Ovary (tissue), 9 donors: ENCODE measurements around the gene CALB2. TPM values are rescaled to one million over a fixed set of nuclear protein-coding genes. Genes with fewer than 3 reads are reported as not detected.
"Not testable (repeated sequence)": the region's sequence is repeated elsewhere in the genome, so short reads cannot be mapped to it uniquely, and the experiment has no call there.

Experiments
- DNase-seq, 5 donors: peaks; one replicate each; pipeline ENCODE4 v3.0.0-alpha.2; 2019 to 2020
- H3K27ac ChIP-seq, 2 donors: fragments of 200-600 bp; one replicate each; pipeline versions ENCODE4 v1.5.1 to v1.8.0; 2019 to 2022
- H3K27me3 ChIP-seq: fragments of 200-600 bp; one replicate; pipeline ENCODE4 v1.8.0; 2022
- H3K36me3 ChIP-seq: fragments of 200-600 bp; sonication (generic); one replicate; pipeline ENCODE4 v1.5.1; 2019
- H3K4me1 ChIP-seq: one replicate; pipeline ENCODE4 v1.8.1; 2013; ENCODE audit warnings: mild to moderate bottlenecking, moderate library complexity; ENCODE audit not compliant: insufficient read depth
- H3K4me3 ChIP-seq: fragments of 200-600 bp; sonication (generic); one replicate; pipeline ENCODE4 v1.5.1; 2017
- H3K9me3 ChIP-seq, 2 donors: fragments of 200-600 bp in 1 of 2; sonication (generic) in 1 of 2; one replicate each; pipeline versions ENCODE4 v1.5.1 to v1.8.1; 2013 to 2019; ENCODE audit warnings: mild to moderate bottlenecking in 1 of 2, moderate library complexity in 1 of 2
- EP300 ChIP-seq: sonication (generic); formaldehyde crosslinking; IDR thresholded peaks from one replicate; pipeline ENCODE4 v1.6.1; 2017; ENCODE audit warnings: antibody characterized with exemption
- POLR2A ChIP-seq: fragments of 450-650 bp; IDR thresholded peaks from one replicate; pipeline ENCODE4 v1.6.1; 2017; ENCODE audit warnings: antibody characterized with exemption, mild to moderate bottlenecking, moderate library complexity
- WGBS, 3 donors: extraction: QIAGEN DNeasy Blood & Tissue Kit in 1 of 3; methylation state at CpG; one replicate each; pipeline versions ENCODE4 v1.1.5 to v1.1.7; 2013 to 2017; 5-methylcytosine and 5-hydroxymethylcytosine counted together
- intact Hi-C, 4 donors: fragments of 100-400 bp; cut with DNase I; formaldehyde crosslinking; loops; one replicate each; pipeline versions ENCODE4 v1.11.0 to v1.15.1; 2022 to 2023
- polyA plus RNA-seq, 2 donors: library from polyadenylated mRNA; stranded (reverse); fragments of 200-250 nt in 1 of 2; fragments of 350-450 nt in 1 of 2; fragmentation: Illumina TruSeq in 1 of 2; extraction: RNeasy Lipid Tissue Mini Kit (QIAGEN cat#74804) in 1 of 2; gene quantifications; one replicate each; pipeline ENCODE4 v1.2.3, GENCODE V29; 2013 to 2014
- total RNA-seq, 7 donors: library from RNA; depleted of rRNA in 2 of 7; stranded (reverse); fragments of >200 nt in 2 of 7; fragmentation: NEBNext Ultra II Directional in 3 of 7; extraction: Animal tissue kit (Norgen Biotek cat#: 25700) in 3 of 7; gene quantifications; one replicate each; pipeline versions ENCODE4 v1.1.0 to v1.2.4, GENCODE V29; 2016 to 2023
- TF ChIP-seq, protein P1 (sequence below), 3 donors: fragments of 450-650 bp in 2 of 3; fragments of 200-600 bp in 1 of 3; IDR thresholded peaks; one replicate each; pipeline versions ENCODE4 v1.5.1 to v1.8.0; 2016 to 2022; ENCODE audit warnings: antibody characterized with exemption in 3 of 3, mild to moderate bottlenecking in 1 of 3
- donor health status: DM: no; HTN: no; CAD: no; lungs with moderate emphysema.
- donor health status: DM: no; HTN: no; CAD: no.
- donor health status: Bipolar disorder and iron deficiency.
- donor health status: DM: yes; HTN: yes; CAD: no.
- donor health status: DM: no; HTN: no; CAD: no.
- donor health status: DM: yes; HTN: yes; CAD: no.

CALB2 gene
- total and polyA plus RNA-seq, 9 donors = 1.7 to 176 (median 5.2) TPM

DNA sequence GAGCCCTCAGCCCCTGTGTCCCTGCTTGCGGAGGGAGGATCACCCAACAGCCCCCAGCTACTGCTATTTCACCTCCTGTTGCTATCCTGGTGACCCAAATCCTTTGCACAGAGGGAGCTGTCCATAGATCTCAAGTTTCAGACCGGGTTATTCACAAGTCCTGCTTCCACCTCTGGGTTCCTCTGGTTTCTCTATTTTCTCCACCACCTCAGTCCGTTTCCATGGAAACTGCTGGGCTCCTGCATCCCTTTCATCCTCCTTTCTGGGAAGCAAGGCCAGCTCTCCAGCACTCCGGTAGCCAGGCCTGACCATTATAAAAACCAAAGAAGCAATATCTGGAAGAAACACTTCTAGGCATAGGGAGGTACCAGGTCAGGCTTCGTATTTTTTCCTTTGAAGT, 4.8 kb upstream of the CALB2 start:
- 28 to 43% (median 36%) methylated on average over 5 of the region's 5 CpGs for WGBS, 3 donors
- Histone ChIP-seq H3K27me3 (no peaks in the 10 kb centered on the region), H3K27ac (no peak overlapping the region), H3K4me1 (peaks cover 1% of the 10 kb centered on the region), H3K4me3 (no peak overlapping the region), H3K36me3 (no peaks in the 10 kb centered on the region), H3K9me3 (no peaks in the 10 kb centered on the region)
- intact Hi-C loops = loop anchor here in 1 of 4 donors (10.0 kb wide), 1 partner anchor 669 kb away; the partner anchor contains the start of gene MTSS2
- TF ChIP-seq EP300 = no peak
- TF ChIP-seq, protein P1, sequence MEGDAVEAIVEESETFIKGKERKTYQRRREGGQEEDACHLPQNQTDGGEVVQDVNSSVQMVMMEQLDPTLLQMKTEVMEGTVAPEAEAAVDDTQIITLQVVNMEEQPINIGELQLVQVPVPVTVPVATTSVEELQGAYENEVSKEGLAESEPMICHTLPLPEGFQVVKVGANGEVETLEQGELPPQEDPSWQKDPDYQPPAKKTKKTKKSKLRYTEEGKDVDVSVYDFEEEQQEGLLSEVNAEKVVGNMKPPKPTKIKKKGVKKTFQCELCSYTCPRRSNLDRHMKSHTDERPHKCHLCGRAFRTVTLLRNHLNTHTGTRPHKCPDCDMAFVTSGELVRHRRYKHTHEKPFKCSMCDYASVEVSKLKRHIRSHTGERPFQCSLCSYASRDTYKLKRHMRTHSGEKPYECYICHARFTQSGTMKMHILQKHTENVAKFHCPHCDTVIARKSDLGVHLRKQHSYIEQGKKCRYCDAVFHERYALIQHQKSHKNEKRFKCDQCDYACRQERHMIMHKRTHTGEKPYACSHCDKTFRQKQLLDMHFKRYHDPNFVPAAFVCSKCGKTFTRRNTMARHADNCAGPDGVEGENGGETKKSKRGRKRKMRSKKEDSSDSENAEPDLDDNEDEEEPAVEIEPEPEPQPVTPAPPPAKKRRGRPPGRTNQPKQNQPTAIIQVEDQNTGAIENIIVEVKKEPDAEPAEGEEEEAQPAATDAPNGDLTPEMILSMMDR (IDR thresholded peaks at IDR 0.05) = no peak
- no peak for TF ChIP-seq POLR2A
- no peak for DNase-seq

DNA sequence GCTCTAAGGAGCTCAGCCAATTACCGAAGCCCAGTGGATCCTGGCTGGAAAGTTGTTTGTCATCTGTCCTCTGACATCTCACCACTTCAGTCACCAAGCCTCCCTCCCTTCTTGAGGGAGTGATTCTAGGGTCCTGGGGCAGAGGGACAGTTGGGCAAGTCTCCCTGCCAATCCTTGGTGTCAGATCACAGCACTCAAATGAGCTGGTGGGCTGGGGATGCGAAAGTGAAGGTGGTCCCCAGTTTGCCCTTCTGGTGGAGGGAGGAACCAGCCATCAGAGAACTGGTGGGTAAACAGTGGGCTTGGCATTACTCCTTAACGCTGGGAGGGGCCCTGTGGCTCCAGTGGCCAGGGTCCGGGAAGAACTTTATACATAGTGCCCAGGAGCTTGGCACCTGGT, 4.4 kb upstream of the CALB2 start:
- WGBS, 3 donors = 62 to 65% (median 62%) methylated on average over 4 of the region's 4 CpGs
- H3K9me3 ChIP-seq = no peaks in the 10 kb centered on the region

DNA sequence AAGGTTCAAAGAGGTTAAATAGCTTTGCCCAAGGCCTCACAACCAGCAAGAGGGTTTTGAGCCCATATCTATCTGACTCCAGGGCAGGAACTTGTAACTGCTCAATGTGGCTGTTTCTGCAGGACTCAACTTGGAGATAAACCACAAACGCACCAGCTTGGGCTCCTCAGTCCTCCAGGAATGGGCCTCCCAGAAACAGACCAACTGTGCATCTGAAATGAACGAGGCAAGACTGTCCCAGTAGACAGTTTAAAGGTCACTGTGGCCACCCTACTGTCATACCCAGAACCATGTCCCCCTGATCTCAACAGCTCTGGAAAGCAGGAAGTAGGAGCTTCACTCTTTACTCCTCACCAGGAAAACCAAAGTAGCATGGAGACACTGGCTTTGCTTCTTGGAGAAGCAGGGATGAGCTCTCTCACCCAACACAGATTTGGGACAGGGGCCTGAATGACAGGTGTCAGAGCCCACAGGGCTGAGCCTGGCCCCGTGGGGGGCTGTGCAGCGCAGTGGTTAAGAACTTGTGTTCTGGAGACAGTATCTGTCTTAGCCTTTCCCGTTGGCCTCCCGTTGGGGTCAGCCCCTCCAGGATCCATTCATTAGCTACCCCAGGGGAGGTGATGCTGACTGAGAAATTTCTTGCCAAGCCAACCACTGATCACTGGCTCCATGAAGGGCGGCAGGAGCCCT, 2.3 kb upstream of the CALB2 start:
- no peak overlapping the region for H3K4me3 ChIP-seq
- intact Hi-C loops = loop anchor here in 1 of 4 donors (10.0 kb wide), 1 partner anchor 671 kb away; the partner anchor contains the start of gene MTSS2
- WGBS, 3 donors = 65 to 75% (median 69%) methylated on average over 7 of the region's 7 CpGs
- no peaks in the 10 kb centered on the region for H3K9me3 ChIP-seq
- peaks cover 3% of the 10 kb centered on the region for H3K4me1 ChIP-seq
- no peak overlapping the region for H3K27ac ChIP-seq
- DNase-seq = no peak
- H3K36me3 ChIP-seq = no peaks in the 10 kb centered on the region
- TF ChIP-seq, protein P1 (IDR thresholded peaks at IDR 0.05) = no peak
- TF ChIP-seq POLR2A = no peak
- no peak for TF ChIP-seq EP300
- H3K27me3 ChIP-seq = no peaks in the 10 kb centered on the region

More for the DNA sequence above, 4.4 kb upstream of the CALB2 start:
- H3K4me3 ChIP-seq = no peak overlapping the region
- H3K27ac ChIP-seq = no peak overlapping the region
- H3K27me3 ChIP-seq = no peaks in the 10 kb centered on the region
- intact Hi-C loops = loop anchor here in 1 of 4 donors (10.0 kb wide), 1 partner anchor 669 kb away; the partner anchor contains the start of gene MTSS2
- peaks cover 3% of the 10 kb centered on the region for H3K4me1 ChIP-seq
- DNase-seq = no peak
- no peaks in the 10 kb centered on the region for H3K36me3 ChIP-seq
- TF ChIP-seq POLR2A = no peak
- no peak for TF ChIP-seq EP300
- TF ChIP-seq, protein P1 (IDR thresholded peaks at IDR 0.05) = no peak

DNA sequence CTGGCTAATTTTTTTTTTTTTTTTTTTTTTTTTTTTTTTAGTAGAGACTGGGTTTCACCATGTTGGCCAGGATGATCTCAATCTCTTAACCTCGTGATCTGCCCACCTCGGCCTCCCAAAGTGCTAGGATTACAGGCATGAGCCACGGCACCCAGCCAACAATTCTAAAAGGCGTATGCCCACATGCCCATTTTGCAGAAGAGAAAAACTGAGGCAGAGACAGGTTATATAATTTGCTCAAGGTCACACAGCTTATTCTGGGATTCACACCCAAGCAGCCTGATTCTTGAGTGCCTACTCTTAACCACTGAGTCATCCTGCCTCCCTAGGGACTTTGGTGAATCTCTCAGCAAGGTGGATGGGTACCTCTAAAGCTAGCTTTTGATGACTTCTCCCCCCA, 1.6 kb upstream of the CALB2 start:
- not testable (repeated sequence) for H3K27ac ChIP-seq, H3K9me3 ChIP-seq, H3K36me3 ChIP-seq, H3K4me1 ChIP-seq, DNase-seq, H3K4me3 ChIP-seq, H3K27me3 ChIP-seq
- 75 to 82% (median 82%) methylated on average over 4 of the region's 4 CpGs for WGBS, 3 donors
- intact Hi-C loops = loop anchor here in 1 of 4 donors (10.0 kb wide), 1 partner anchor 672 kb away; the partner anchor contains the start of gene MTSS2

DNA sequence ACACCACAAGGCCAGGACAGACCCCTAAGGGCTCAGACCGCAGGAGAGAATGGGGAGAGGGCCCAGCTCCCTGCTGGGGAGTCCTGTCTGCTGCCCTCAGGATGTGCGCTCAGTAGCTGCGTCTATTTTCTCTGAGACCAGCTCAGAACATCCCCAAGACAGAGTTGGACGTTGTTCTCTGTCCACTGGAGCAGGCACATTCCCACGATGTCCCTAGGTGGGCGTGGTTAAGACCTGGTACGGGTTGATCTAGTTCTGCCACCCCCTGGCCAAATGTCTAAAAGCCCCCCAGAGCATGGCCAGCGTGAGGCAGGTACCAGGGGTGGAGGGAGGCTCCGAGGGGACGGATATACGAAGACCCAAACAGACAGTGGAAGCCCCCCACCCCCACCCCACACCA, 842 bp upstream of the CALB2 start:
- TF ChIP-seq, protein P1 (IDR thresholded peaks at IDR 0.05) = no peak
- TF ChIP-seq POLR2A (no peak), EP300 (no peak)
- H3K4me1 ChIP-seq = peaks cover 3% of the 10 kb centered on the region
- WGBS, 3 donors = 11 to 18% (median 16%) methylated on average over 11 of the region's 11 CpGs
- H3K36me3 ChIP-seq = no peaks in the 10 kb centered on the region
- H3K27ac ChIP-seq = no peak overlapping the region
- H3K9me3 ChIP-seq = no peaks in the 10 kb centered on the region
- intact Hi-C loops = loop anchor here in 1 of 4 donors (10.0 kb wide), 1 partner anchor 673 kb away; the partner anchor contains the start of gene MTSS2
- H3K4me3 ChIP-seq = no peak overlapping the region
- no peak for DNase-seq
- H3K27me3 ChIP-seq = no peaks in the 10 kb centered on the region
